NCI-H1417 (cell line): ENCODE results near the gene SMAD4.

ENCODE experiments used
- DNase-seq, 3 experiments: peaks; one replicate each; lab custom pipeline; 2025; lab: John Stamatoyannopoulos, UW

Gene SMAD4

DNA sequence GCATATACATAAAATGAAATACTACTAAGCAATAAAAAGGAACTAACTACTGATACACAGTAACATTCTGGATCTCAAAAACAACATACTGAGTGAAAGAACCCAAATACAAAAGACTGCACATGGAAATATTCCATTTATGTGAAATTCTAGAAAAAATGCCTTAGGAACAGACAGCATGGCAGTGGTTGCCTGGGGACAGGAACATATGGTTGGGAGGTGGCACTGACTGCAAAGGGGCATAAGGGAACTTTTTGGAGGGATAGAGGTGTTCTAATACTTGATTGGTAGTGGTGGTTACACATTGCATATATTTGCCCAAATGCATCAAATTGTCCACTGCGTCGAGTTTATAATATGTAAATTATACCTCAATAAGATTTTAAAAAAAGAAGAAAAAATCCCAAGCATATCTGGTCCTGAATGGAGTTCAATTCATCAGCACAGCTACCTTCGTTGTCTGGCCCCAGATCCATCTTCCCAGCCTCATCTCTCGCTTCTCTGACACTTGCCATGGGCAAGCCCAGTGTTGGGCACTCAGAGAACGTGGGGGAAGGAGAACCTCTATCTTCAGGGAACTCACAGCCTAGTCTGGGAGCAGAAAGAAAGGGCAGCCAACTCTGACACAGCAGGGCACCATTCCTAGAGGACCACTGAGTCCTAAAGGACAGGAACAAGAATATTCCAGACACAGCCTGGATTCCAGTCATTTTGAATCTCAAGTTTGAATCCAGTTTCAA, 8.6 kb upstream of the SMAD4 start:
- no peak for DNase-seq

DNA sequence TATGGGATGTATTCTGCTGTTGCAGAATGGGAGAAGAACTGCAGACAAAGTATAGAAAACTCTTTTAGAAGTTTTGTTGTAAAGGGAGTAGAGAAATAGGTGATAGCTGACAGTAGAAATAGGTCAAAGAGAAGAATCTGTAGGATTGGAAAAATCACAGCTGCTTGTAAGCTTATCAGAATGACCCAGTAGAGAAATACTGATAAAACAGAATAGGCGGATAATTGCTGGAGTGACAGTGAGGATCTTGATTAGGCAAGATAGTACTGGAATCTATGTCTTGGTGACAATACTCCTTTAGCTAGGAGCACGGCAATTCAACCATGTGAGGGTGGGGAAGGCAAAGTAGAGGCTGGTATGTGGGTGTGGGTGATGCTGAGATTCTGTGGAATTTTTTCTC, 4.5 kb upstream of the SMAD4 start:
- DNase-seq = no peak

DNA sequence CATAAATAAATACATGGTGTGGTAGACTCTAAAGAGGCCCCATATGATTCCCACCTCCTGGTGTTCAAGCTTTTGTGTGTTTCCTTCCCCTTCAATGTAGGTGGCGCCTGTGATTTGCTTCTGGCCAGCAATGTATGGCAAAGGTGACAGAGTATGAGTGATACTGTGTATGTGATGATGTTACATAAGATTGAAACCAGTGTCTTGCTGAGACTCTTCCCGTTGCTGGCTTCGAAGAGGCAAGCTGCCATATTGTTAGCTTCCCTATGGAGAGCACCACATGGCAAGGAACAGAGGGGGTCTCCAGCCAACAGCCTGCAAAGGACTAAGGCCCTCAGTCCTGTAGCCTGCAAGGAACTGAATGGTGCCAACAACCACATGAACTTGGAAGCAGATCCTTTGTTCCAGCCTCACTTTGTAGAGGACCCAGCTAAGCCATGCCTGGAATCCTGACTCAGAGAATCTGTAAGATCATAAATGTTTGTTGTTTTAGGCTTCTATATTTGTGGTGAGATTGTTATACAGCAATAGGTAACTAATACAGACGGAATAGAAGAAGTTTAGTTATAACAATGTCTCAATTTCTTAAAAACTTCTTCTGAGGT, 1.7 kb upstream of the SMAD4 start:
- peak in 2 of 3 experiments; percentile 15 to 59 for DNase-seq

DNA sequence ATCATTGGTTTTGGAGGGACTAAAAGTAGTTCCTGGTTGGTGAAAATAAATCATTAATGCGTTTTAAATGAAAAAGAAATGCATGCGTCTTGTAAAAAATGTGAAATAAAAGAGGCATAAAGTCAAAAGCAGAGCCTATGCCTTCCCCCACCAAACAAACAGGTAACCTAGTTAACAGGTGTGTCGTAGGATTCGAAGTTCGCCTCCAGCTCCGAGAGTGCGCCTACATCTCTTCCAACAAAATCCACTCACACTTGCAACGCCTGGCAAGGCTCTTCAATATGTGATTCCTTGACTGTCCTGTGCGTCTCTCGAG, 677 bp upstream of the SMAD4 start:
- DNase-seq = no peak

DNA sequence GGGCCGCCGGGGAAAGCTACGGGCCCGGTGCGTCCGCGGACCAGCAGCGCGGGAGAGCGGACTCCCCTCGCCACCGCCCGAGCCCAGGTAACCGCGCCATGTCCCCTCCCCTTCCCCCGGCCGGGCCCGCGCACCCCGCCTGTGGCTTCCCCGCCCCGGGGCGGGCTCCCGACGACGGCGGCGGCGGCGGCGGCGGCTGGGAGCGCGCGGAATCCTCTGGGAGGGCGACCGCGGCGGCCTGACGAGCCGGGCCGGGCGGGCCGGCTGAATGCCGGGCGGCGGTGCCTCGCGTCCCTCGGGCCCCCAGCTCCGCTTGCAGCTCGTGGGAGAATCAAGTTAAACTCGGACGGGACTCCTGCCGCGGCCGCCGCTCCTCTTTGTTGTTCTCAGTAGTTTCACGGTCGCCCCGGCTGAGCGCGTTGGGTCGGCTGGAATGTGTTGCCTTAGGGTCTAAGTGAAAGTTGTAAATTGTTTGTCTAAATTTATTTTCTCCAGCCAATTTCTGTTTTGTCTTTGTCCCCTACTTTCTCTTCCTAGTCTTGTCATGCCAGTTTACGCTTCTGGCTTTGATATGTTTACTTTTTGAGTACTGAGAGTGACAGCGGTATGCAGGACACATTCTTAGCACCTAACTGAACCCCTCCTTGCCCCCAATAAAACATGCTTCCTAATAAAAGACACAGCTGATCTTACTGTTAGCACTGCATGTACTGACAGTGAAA, 685 bp downstream of the SMAD4 start:
- DNase-seq = peak; percentile 52 to 95 (median 86)

DNA sequence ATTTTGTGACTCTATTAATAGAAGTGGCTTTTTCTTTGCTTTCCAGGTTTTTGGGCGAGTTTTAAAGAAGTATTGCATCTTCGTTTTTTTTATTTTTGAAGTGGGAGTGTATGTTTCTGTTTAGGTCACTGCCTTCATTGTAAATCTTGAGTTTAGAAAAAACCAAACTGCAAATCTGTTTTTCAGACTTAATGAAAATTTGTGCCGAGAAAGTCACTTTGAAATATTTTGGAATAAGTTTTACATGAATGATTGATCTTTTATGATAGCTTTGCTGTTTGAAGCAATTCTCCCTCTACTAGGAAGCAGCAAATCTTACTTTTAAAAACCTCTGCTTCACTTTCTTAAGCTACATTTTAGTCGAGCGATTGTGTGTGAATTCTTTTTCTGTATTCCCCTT, 2.2 kb downstream of the SMAD4 start:
- peak in 1 of 3 experiments; percentile 41 for DNase-seq

DNA sequence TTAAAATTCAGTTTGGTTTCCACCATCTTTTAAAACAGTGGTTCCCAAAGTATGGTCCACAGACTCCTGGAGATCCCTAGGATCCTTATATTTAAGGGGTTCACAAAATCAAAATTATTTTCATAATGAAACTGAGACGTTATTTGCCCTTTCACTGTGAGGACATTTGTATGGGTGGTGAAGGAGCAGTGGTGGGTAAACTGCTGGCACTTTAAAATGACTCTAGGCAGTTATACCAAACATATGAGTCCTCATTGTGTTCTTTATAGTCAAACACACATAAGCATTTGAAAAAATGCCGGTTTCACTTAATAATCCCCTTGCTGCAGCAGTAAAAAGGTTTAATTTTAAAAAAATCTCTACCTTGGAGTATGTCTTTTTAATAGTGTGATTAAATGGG, 7.2 kb downstream of the SMAD4 start:
- no peak for DNase-seq

DNA sequence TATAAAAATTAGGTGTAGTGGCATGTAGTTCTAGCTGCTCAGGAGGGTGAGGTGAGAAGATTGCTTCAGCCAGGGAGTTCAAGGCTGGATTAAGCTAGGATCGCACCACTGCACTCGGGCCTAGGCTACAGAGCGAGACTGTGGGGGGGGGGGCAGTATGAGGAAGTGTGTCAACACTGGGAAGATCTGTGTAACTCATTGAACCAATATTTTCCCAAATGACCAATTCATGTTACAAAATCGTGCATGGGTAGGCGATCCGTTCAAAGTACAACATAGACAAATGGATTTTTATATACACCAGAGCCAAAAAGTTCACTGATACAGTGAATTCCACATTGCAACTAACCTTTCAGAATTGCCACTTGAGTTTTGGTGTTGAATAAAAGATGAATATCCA, 8.1 kb downstream of the SMAD4 start:
- DNase-seq = no peak

DNA sequence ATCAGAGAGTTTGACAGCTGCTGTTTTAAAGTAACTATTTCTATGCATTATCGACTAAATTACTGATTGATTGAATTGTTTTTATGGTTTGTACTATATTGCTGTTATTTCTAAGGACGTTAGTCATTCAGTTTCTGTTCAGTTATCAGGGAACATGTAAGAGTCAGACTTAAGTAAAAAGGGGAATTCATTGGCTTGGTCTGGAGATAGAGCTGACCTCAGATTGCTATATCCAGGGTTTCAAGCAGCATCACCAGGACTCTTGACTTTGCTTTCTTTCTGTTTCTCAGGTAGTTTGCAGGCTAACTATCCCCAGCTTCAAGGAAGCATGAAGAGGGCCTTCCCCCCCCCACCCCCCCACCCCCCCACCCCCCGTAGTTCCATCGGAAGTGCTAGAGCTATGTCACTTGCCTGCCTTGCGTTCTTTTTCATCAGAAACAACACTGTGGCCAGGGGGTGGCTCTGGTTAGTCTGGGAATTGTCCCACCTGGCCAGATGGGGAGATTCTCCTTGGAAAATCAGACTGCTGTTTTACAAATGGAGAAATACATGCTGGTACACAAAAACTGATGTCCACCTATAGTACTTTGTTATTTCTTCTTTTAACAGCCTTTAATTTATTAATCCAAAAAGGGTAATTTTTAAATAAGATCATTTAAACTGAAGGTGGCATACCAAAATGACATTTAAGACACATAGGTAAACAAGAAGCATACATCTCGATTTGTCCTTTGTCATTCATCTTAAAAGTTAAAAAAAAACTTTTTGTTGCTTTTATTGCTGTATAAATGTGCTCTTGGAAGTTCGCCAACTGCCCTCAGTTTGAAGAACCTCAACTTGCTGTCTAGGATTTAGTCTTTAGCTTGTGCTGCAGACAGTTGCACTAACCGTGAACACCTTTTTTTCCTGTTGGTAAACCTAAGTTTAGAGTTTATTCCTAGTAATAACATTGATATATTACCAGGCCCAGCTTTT, 9.4 kb downstream of the SMAD4 start:
- no peak for DNase-seq

DNA sequence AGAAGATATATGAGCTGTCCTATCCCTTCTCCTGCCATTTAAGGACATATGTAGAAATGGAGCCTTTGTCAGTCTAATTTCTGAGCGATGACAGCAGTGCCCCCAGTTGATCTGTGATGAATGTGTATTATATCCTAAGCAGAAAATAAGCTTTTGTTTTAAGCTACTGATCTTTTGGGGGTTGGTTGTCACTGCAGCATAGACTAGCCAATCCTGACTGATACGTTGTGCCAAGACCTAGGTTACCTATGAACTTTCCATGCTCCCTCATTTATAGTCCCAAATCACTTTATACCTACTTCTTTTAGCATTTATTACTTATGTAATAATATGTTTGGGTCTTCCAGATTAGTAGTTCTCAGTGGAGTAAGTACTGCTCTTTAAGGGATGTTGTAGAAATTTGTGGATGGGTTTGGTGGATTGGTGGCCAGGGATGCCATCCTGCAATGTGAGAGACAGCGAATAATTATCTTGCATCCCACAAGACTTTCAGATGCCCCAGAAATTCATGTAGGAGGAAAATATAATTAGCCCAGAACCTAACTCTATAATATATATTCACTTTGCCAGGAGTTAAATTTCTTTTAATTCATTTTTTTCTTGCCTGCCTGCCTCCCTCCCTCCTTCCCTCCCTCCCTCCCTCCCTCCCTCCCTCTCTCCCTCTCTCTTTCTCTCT, 11.8 kb downstream of the SMAD4 start:
- no peak for DNase-seq

DNA sequence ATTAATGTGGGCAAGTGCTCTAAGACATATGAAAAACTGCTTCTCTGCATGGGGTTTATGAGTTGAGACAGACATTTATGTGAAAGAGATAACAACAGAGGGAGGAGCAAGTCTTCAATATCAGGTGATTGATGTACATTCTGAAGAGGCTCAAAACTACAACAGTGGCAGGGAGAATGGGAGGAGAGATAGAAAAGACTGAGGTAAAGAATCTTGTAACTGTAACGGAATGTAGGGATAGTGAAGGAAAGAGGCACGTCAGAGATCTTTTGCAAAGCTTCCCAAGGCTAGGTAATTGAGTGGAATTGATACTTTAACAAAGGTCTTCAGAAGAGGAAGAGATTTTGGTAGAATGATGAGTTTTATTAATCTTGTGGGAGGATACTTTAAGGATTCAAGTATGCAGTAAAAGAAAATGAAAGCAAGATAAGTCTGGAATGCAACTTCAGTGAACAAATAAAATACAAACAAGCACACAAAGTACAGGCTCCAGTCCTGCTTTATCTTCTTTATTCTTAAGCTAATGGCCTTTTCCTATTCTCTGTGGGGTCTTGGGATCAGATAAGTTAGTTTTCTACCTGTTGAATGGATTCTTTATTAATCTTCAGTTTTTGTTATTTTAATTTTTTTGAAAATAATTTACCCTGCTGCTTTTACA, 15.0 kb downstream of the SMAD4 start:
- DNase-seq = peak in 1 of 3 experiments; percentile 40

DNA sequence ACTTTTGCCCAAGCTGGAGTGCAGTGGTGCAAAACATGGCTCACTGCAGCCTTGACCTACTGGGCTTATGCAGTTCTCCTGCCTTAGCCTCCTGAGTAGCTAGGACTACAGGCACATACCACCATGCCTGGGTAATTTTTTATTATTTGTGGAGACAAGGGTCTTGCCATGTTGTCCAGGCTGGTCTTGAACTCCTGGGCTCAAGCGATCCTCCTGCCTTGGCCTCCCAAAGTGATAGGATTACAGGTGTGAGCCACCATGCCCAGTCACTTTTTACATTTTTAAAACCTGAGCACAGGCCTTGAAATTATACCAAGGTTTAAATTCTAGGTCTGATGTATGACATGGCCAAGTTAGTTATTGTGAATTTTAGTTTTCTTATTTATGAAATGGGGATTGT, 18.2 kb downstream of the SMAD4 start:
- no peak for DNase-seq

DNA sequence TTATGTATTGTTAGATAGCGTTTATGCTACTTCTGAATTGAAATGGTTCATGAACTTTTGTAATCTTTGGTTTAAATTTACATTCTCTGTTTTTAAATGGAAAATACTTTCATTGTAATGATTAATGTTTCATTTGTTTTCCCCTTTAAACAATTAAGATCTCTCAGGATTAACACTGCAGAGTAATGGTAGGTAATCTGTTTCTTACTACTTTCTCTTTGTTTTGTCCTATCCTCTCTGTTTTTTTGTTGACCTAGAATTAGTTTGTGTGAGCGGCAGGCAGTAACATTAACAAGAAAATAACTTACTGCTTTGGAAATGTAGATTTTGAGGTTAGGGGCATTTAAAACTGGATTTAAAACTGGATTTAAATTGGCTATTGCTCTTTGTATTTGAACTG, 19.1 kb downstream of the SMAD4 start:
- DNase-seq = no peak

DNA sequence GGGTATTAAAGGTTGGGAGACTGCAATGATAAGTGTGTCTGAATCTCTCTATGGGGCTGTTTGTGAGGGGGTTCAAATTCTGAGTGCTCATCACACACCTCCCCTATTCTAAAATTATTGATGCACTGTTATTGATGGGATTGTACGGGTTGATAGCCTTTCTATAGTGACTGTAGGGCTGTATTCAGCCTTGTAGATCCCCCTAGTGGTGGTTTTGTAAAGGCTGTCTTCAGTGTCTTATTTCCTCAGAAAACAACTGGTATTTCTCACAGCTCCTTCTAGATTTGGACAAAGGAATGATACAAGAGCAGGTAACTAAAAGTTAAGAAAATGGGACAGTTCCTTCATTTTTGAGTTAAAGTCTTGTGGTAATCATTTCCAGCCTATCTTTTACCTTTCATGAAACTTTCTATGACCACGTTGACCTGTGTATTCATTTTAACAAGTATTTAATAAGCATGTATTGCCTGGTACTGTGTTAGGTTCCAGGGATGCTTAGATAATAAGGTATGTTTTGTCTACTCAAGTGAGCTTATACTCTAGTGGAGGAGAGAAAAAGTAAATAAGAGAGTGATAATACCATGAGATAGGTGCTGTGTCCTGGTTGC, 21.2 kb downstream of the SMAD4 start:
- peak; percentile 34 to 82 (median 43) for DNase-seq

DNA sequence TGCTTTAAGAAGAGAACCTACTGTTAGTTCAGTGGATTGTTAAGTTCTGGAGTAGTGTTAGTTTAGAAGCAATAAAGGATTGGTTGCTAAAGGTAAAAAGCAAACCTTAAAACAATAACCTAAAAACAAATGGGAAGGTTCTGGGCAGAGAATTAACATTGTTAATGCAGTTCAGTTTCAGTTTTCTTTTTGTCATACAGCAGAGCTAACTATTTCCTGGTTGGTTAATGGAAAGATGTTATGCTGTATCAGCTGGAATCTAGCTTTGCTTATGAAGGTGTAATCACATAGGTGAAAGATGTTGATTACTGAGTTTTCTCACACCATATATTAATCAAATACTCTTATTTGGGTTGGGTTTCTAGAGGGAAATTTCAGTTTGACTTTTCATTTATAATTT, 23.8 kb downstream of the SMAD4 start:
- DNase-seq = no peak

DNA sequence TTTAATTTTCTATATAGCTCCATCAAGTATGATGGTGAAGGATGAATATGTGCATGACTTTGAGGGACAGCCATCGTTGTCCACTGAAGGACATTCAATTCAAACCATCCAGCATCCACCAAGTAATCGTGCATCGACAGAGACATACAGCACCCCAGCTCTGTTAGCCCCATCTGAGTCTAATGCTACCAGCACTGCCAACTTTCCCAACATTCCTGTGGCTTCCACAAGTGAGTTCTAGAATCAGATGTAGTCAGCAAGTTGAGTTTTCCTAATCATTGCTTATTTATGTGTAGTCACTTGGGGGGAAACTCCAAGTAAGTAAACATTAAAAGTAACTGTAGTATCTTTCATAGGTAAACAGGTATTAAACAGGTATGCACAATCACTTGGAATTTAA, 24.8 kb downstream of the SMAD4 start:
- DNase-seq = no peak

DNA sequence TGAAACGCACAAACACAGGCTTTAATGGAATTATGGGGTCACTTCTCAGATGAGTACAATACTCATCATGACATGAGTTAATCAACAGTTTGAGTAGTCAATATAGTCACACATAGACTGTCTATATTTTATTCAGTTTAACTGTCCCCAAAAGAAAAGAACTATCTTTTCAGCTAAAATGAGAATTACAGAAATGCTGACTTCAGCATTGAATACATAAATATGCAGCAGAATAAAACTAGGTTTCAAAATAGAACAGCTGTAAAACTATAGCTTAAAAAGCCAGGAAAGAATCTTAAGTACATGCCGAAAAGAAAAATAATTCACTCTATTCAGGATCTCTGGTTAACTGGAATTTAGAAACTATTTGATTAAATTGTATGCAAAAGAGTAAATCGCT, 30.0 kb downstream of the SMAD4 start:
- no peak for DNase-seq

DNA sequence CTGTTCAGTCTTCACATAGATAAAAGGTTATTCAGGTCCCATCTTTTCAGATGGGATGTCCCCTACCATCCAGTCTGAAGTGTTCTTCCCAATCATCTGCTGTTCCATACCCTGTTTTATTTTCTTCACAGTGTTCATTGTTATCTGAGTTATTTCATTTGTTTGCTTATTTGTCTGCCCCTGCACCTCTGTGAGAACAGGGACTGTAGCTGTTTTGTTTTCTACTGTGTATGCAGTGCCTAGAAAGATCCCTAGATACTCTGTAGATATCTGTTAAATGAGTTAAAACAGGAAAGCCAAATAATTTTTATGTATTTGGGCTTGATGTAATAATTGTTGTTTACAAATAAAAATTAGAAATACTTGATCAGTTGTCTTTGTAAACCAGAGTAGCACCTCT, 34.2 kb downstream of the SMAD4 start:
- no peak for DNase-seq

DNA sequence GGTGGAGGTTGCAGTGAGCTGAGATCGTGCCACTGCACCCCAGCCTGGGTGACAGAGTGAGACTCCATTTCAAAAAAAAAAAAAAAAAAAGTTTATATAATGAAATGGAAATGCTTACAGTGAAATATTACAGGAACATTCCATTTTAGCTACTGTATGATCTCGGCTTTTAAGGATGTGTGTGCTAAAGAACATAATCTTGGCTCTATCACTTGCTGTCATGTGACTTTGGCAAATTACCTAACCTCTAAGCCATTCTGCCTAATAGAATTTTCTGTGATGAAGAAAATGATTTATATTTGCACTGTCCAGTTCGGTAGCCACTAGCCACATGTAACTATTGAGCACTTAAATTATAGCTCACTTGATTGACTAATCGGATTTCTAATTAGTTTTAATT, 36.3 kb downstream of the SMAD4 start:
- DNase-seq = no peak

DNA sequence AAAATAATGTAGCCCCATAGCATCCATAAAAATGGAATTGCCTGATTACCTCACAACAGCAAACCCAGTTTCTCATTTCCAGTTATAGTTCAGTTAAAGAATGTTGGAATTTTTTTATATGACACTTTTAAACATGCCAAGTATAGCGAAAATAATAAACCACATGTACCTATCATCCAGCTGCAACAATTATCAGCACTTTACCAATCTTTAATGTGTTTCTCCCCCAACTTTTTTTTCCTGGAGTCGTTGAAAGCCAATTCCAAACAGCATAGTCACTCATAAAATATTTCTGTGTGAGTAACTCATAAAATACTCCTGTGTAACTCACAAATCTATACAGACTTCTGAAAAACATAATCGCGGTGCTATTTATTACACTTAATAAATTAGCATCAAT, 38.1 kb downstream of the SMAD4 start:
- DNase-seq = no peak

DNA sequence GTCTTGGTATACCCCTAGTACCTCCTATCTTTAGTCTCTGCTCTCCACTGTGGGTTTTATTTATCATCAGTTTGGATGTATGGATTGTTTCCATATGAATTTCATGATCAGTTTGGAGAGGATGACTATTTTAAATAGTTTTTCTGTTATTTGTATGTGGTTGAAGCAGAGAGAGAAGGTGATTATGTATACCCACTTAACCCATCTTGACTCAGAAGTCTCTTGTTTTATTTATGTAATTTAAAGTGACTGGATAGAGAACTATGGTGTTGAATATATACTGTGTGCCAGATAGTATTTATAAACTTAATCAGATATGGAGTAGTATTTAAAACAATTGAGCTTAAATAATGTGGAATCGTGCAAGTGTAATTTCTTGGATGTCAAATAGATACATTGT, 39.9 kb downstream of the SMAD4 start:
- DNase-seq = no peak
